KOPT-K1 (cell line): ENCODE measurements around the gene TREH.
"Not testable (repeated sequence)": the region's sequence is repeated elsewhere in the genome, so short reads cannot be mapped to it uniquely, and the experiment has no call there.

ENCODE experiments used
- H3K27ac ChIP-seq: fragments of 200-600 bp; sonication (generic); 2 replicates; pipeline ENCODE4 v1.5.1; 2016; ENCODE audit warnings: antibody characterized with exemption, mild to moderate bottlenecking, low read depth, low read length; ENCODE audit not compliant: poor library complexity, severe bottlenecking
- H3K36me3 ChIP-seq: fragments of 200-600 bp; sonication (generic); 2 replicates; pipeline ENCODE4 v1.5.1; 2017; ENCODE audit warnings: antibody characterized with exemption, mild to moderate bottlenecking, low read length, moderate library complexity; ENCODE audit not compliant: insufficient read depth
- H3K9me3 ChIP-seq: fragments of 200-600 bp; sonication (generic); 2 replicates; pipeline ENCODE4 v1.5.1; 2017; ENCODE audit warnings: antibody characterized with exemption, low read length, mild to moderate bottlenecking; ENCODE audit not compliant: insufficient read depth, poor library complexity, severe bottlenecking

The TREH gene

DNA sequence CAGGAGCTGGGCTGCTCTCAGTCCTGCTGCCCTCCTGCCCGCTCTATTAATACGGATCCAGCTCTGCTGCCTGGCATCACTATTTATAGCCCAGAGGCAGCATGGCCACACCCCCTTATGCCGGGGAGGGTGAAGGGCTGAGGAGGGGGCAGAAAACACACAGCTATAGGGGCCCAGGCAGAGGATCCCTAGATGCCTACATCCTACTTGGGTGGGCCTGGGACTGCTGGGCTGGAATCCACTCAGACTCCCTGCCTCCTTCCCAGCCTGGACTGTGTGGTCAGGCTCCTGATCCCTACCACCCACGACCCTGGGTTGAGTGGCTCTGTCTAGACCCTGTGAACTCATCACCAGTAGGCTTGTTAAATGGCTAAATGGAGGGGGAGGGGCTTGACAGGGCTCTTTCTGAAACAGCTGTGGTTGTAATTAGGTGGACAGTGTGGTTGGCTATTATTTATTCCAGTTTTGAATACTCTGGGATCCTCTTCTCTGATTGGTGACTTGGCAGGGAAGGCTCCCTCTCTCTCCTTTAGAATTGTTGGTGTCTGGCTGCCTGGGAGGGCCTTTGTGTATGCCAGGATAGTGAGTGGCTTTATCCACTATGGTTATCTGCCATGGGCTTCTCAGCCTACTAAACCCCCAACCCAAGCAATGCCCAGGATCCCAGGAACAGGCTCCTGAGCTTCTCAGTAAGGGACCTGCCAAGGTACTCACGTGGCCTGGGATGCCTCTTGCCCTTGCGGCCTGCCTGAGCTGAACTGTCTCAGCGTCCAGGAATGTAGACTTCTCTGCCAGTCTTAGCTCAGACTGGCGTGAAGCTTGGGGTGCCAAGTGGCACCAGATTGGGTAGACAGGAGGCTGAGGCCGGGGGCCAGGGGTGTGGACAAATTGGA lies 56.8 kb downstream of the TREH start:
- Histone ChIP-seq H3K9me3 (no peaks in the 10 kb centered on the region), H3K36me3 (no peaks in the 10 kb centered on the region), H3K27ac (no peak overlapping the region)

- Histone ChIP-seq H3K27ac (no peak overlapping the region), H3K9me3 (no peaks in the 10 kb centered on the region), H3K36me3 (no peaks in the 10 kb centered on the region)
These were observed 57.6 kb downstream of the TREH start for GRCh38 chr11:118621784-118622375.

- H3K9me3 ChIP-seq: no peaks in the 10 kb centered on the region
- H3K36me3 ChIP-seq: no peaks in the 10 kb centered on the region
- H3K27ac ChIP-seq: no peak overlapping the region
These were observed 58.2 kb downstream of the TREH start for GRCh38 chr11:118621071-118621783.

- no peaks in the 10 kb centered on the region for H3K36me3 ChIP-seq
- no peak overlapping the region for H3K27ac ChIP-seq
These were observed 58.9 kb downstream of the TREH start for GRCh38 chr11:118620529-118621070.

DNA sequence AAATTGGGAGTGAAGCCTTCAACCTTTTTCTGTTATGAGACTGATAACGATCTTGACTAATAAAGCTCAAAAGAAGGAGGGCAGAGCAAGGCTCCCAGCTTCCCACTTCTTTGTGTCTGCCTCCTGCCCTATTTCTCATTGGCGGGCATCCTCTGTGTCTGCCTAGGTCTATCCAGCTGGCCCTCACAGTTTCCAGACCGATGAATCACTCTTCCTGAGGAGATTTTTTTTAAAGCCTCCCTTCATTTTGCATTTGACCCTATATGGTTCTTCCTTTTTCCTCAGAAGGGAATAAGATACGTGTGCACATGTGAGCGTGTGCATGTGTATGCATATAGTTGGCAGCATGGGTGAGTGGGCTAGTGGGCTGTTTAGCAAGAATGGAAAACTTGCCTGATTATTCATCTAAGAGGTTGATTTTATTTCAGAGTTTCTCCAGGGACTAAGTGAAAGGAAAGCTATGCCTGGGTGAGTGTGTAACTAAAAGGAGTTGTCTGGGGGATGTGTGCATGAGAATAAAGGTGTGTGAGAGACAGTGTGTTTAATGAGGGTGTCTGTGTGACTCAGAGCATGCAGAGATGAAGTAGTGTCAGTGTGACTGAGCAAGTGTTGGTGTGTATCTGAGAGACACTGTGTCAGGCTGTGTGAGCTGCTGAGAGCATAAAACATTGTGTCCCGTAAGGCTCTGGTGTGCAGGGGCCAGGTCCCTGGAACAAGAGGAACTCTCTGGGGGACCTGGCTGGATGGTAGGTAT lies 59.8 kb downstream of the TREH start:
- Histone ChIP-seq H3K36me3 (no peaks in the 10 kb centered on the region), H3K9me3 (no peaks in the 10 kb centered on the region), H3K27ac (no peak overlapping the region)

More at GRCh38 chr11:118620529-118621070, 58.9 kb downstream of the TREH start:
- no peaks in the 10 kb centered on the region for H3K9me3 ChIP-seq

DNA sequence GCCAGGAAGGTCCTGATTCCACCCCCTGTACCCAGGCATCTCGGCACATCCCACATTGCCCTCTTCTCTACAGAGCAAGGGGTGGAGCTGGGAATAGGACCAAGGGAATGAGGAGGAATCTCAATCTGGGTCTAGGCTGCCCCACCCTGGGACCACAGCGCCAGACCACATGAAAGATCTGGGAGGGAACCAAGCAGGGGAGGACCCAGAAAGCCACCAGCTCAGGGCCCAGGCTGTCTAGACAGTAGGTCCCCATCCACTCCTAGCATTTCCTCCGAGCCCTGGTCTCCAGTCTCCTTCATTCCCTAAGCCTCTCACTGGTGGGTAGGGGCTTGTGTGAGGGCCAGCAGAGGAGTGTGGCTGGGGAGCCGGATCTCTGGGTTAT lies 60.5 kb downstream of the TREH start:
- no peak overlapping the region for H3K27ac ChIP-seq
- H3K36me3 ChIP-seq: no peaks in the 10 kb centered on the region
- H3K9me3 ChIP-seq: no peaks in the 10 kb centered on the region

DNA sequence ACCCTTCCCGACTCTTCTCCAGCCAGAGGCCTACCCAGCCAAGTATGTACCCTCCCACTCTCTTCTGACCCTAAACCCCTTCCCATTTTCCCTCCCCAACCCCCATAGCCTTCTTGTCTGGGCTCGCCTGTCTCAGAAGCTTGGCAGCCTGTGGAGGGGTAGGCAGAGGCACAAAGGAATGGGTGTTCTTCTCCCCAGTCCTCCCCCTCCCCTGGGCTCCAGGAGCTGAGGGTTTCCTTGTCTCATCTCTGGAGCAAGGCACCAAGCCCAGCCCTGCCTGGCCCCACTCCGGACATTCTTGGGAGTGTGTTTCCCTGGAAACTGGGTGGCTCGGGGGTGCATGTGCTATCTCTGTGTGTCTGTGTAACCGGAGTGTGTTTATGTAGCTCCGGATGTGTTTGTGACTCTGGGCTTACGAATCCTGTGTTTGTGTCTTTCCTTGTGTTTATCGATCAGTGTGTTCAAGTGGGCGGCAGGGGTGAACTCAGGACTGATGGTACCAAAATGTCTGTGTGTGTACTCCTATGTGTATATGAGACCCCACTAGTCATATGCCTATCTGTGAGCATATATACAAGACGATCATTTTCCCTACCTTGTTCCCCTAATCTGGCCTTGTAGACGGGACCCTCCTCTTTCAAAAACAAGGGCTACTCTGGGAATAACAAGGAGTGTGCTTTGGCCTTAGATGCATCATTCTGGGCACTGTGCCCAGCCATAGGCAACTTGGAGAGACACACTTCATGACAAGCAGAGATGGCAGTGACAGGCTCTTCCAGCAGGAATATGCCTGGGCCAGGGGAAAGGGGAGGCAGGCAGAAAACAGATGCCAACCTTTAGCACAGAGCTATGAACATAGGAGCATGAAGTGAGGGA lies 61.1 kb downstream of the TREH start:
- Histone ChIP-seq H3K9me3 (no peaks in the 10 kb centered on the region), H3K27ac (no peak overlapping the region), H3K36me3 (no peaks in the 10 kb centered on the region)

DNA sequence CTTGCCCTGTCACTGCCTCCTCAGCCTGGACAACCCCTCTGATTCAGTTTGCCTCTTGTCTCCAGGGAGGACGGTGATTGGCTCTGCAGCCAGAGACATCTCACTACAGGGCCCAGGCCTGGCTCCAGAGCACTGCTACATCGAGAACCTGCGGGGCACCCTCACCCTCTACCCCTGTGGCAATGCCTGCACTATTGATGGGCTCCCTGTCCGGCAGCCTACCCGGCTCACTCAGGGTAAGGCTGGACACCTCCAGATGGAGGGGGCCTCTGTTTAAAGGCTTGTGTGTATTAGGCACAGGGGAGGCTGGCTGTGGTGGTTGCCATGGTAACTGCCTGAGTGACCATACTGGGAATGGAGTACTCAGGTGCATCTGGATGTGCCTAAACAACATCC lies 63.5 kb downstream of the TREH start:
- H3K9me3 ChIP-seq: no peaks in the 10 kb centered on the region
- H3K36me3 ChIP-seq: no peaks in the 10 kb centered on the region
- no peak overlapping the region for H3K27ac ChIP-seq

- Histone ChIP-seq H3K36me3 (no peaks in the 10 kb centered on the region), H3K9me3 (no peaks in the 10 kb centered on the region), H3K27ac (no peak overlapping the region)
These were observed 64.0 kb downstream of the TREH start for GRCh38 chr11:118615282-118615975.

DNA sequence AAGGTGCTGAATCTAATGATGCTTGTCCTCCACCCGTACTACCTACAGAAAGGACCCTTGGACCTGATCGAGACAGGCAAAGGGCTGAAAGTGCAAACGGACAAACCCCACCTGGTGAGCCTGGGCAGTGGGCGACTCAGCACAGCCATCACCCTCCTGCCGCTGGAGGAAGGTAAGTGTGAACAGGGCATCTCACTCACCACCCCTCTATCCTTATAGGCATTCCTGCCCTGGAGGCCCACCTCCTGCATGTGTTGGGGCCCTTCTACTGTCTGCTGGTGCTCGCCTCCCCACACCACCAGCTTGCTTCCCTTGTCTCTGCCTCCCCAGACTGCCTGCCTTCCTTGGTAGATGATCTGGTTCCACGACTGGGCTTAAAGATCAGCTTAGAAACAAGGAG lies 64.9 kb downstream of the TREH start:
- Histone ChIP-seq H3K36me3 (no peaks in the 10 kb centered on the region), H3K27ac (no peak overlapping the region), H3K9me3 (no peaks in the 10 kb centered on the region)

- no peaks in the 10 kb centered on the region for H3K36me3 ChIP-seq
- no peaks in the 10 kb centered on the region for H3K9me3 ChIP-seq
- no peak overlapping the region for H3K27ac ChIP-seq
These were observed 67.1 kb downstream of the TREH start for GRCh38 chr11:118612378-118612777.

DNA sequence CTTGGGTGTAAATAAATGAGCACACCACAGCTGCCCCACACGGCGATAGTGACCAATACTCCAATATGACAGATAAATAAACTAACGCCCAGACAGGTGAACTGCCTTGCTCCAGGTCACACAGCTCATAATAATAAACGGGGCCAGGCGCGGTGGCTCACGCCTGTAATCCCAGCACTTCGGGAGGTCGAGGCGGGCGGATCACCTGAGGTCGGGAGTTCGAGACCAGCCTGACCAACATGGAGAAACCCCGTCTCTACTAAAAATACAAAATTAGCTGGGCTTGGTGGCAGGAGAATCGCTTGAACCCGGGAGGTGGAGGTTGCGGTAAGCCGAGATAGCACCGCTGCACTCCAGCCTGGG lies 68.0 kb downstream of the TREH start:
- not testable (repeated sequence) for H3K9me3 ChIP-seq, H3K27ac ChIP-seq, H3K36me3 ChIP-seq

DNA sequence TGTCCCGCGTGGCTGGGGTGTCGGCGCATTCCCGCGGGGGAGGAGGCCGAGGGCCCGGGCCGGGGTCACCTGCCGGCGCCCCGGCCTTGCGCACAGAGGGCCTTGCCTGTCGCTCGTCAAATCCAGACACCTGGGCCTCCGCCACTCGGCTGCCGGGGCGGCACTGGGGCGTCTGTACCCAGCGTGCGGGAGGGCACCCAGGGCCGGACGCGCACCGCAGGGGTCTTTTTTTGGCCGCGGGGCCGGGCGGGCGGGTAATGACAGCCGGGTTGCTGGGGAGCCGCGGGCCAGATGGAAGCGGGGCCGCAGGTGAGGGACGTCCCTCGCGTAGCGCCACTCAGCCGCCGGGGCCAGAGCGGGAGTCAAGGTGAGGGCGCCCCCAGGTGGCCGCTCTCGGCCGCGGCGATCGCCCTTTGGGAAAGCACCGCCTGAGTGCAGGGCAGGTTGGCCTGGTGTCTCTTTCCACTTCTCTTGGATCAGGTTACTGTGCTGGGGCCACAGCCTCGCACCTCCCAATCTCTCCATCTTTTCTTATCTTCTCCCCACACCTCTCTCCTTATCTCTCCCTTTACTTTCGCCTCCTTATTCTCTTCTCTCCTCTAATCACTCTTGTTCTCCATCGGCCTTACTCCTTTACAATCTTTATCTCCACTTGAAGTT lies 68.5 kb downstream of the TREH start:
- Histone ChIP-seq H3K9me3 (no peaks in the 10 kb centered on the region), H3K27ac (no peak overlapping the region), H3K36me3 (no peaks in the 10 kb centered on the region)
